Measurements from ENCODE around the gene ECI1.

GRCh38 chr16:2243031-2243528 is 8.3 kb downstream of the ECI1 start:
- no peak for TF ChIP-seq CTCF (CRISPR knock-in tag; IDR thresholded peaks at IDR 0.05)
- no peak for TF ChIP-seq ZNF792 (CRISPR knock-in tag; IDR thresholded peaks at IDR 0.05)
- TF ChIP-seq ZBTB2 (CRISPR knock-in tag; IDR thresholded peaks at IDR 0.05; ENCODE audit: low read depth): no peak
- no peak for TF ChIP-seq FOXA3 (CRISPR knock-in tag; IDR thresholded peaks at IDR 0.05)
- no peak for TF ChIP-seq ZNF335 (CRISPR knock-in tag; IDR thresholded peaks at IDR 0.05)
- no peak for TF ChIP-seq REST (IDR thresholded peaks at IDR 0.05; ENCODE audit: borderline replicate concordance in 1 of 2, low read depth in 1 of 2, low read length in 2 of 2)

All from HepG2 (cell line).